ENCODE data around the gene GNAS.
"Not testable (repeated sequence)": the region's sequence is repeated elsewhere in the genome, so short reads cannot be mapped to it uniquely, and the experiment has no call there.

The GNAS gene

GRCh38 chr20:58828136-58828535 lies 24.4 kb upstream of the GNAS start:
- DNase-seq (ENCODE audit: low spot score): no peak

- not testable (repeated sequence) for DNase-seq (ENCODE audit: low spot score)
Measured at GRCh38 chr20:58828804-58829203, 23.7 kb upstream of the GNAS start.

- DNase-seq (ENCODE audit: low spot score): no peak
Measured at GRCh38 chr20:58829531-58829941, 23.0 kb upstream of the GNAS start.

- DNase-seq (ENCODE audit: low spot score): no peak
Measured at GRCh38 chr20:58832457-58832856, 20.1 kb upstream of the GNAS start.

- DNase-seq (ENCODE audit: low spot score): no peak
Measured at GRCh38 chr20:58833921-58834320, 18.6 kb upstream of the GNAS start.

GRCh38 chr20:58835231-58835630 lies 17.3 kb upstream of the GNAS start:
- DNase-seq (ENCODE audit: low spot score): no peak

- no peak for DNase-seq (ENCODE audit: low spot score)
Measured at GRCh38 chr20:58836616-58837204, 15.8 kb upstream of the GNAS start.

GRCh38 chr20:58837717-58838116 lies 14.8 kb upstream of the GNAS start:
- DNase-seq (ENCODE audit: low spot score): no peak

GRCh38 chr20:58838174-58838573 lies 14.3 kb upstream of the GNAS start:
- DNase-seq (ENCODE audit: low spot score): no peak

- DNase-seq (ENCODE audit: low spot score): peak; percentile 26
Measured at GRCh38 chr20:58839474-58839874, 13.0 kb upstream of the GNAS start.

- no peak for DNase-seq (ENCODE audit: low spot score)
Measured at GRCh38 chr20:58839991-58840747, 12.3 kb upstream of the GNAS start.

- no peak for DNase-seq (ENCODE audit: low spot score)
Measured at GRCh38 chr20:58840816-58841538, 11.5 kb upstream of the GNAS start.

GRCh38 chr20:58841539-58842264 lies 10.8 kb upstream of the GNAS start:
- DNase-seq (ENCODE audit: low spot score): no peak

- DNase-seq (ENCODE audit: low spot score): no peak
Measured at GRCh38 chr20:58842276-58842675, 10.2 kb upstream of the GNAS start.

GRCh38 chr20:58843128-58843556 lies 9.4 kb upstream of the GNAS start:
- DNase-seq (ENCODE audit: low spot score): no peak

GRCh38 chr20:58845706-58846105 lies 6.8 kb upstream of the GNAS start:
- DNase-seq (ENCODE audit: low spot score): no peak

GRCh38 chr20:58847463-58847862 lies 5.1 kb upstream of the GNAS start:
- no peak for DNase-seq (ENCODE audit: low spot score)

- peak; percentile 58 for DNase-seq (ENCODE audit: low spot score)
Measured at GRCh38 chr20:58850693-58851174, 1.8 kb upstream of the GNAS start, which contains the start of gene GNAS-AS1. Gene GNAS-AS1 (minus strand): TSS chr20:58850902.

GRCh38 chr20:58851221-58851968 lies 1.1 kb upstream of the GNAS start:
- no peak for DNase-seq (ENCODE audit: low spot score)

GRCh38 chr20:58851969-58852458 lies 502 bp upstream of the GNAS start:
- no peak for DNase-seq (ENCODE audit: low spot score)

- DNase-seq (ENCODE audit: low spot score): no peak
Measured at GRCh38 chr20:58853466-58853865, 950 bp downstream of the GNAS start.
